ENCODE results near the gene C11orf52.

DNA sequence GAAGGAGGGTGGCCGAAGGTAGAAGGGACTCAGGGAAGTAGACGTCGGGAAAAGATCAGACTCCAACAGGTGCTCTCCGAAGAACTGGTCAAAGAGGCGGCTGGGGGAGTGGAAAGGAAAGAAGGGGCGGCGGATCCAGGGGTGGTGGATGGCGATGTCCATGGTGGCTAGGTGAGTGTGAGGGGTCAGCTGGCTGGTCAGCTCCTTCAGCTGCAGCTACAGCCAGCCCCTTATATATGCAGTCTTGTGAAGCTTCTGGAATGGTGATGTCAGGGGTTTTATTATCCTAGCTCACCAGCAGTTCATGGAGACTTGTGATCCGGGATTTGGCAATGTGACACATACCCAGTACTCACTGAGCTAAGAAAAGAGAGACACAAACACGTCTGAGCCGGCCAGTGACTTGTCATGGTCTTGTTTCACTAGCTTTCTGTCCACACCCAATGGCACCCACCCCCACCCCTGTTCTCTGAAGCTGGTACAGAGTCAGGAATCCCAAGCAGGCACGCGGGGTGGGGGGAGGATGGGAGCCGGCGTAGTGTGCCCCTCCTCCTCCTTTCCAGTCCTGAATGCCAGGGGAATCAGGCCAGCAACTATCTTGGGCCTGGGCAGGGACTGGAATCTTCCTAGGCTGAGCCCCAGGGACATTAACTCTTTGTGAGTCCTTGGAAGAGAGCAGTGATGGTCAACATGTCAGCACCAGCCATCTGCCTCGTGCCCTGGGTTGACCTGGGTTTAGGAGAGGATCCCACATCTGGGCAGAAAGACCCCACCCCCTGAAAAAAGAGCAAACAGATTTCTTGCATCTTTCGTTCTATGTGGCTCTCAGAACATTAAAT lies 6.9 kb upstream of the C11orf52 start, which contains the start of gene CRYAB:
- TF ChIP-seq, protein P1, sequence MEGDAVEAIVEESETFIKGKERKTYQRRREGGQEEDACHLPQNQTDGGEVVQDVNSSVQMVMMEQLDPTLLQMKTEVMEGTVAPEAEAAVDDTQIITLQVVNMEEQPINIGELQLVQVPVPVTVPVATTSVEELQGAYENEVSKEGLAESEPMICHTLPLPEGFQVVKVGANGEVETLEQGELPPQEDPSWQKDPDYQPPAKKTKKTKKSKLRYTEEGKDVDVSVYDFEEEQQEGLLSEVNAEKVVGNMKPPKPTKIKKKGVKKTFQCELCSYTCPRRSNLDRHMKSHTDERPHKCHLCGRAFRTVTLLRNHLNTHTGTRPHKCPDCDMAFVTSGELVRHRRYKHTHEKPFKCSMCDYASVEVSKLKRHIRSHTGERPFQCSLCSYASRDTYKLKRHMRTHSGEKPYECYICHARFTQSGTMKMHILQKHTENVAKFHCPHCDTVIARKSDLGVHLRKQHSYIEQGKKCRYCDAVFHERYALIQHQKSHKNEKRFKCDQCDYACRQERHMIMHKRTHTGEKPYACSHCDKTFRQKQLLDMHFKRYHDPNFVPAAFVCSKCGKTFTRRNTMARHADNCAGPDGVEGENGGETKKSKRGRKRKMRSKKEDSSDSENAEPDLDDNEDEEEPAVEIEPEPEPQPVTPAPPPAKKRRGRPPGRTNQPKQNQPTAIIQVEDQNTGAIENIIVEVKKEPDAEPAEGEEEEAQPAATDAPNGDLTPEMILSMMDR (conservative IDR thresholded peaks at IDR 0.05; ENCODE audit: low read depth, low read length) = no peak
- TF ChIP-seq EZH2phosphoT487 (IDR thresholded peaks at IDR 0.05; ENCODE audit: borderline replicate concordance, low read length) (no peak), EZH2 (IDR thresholded peaks at IDR 0.05; ENCODE audit: low read length, unreplicated experiment) (no peak)

All from PC-3 (cell line).